GM18519 (cell line): ENCODE measurements around the gene ZNF785.
"Not testable (repeated sequence)": the region's sequence is repeated elsewhere in the genome, so short reads cannot be mapped to it uniquely, and the experiment has no call there.

Source experiments
- ATAC-seq: cut with Tn5 transposase; IDR thresholded peaks from one replicate; pipeline ENCODE4 v1.9.1; 2021; ENCODE audit warnings: mild to moderate bottlenecking, moderate library complexity; ENCODE audit not compliant: unreplicated experiment, low FRiP score

ZNF785 gene

GRCh38 chr16:30543067-30543466 is 42.4 kb downstream of the ZNF785 start:
- no peak for ATAC-seq

GRCh38 chr16:30541502-30542329 is 43.8 kb downstream of the ZNF785 start:
- ATAC-seq = no peak

- not testable (repeated sequence) for ATAC-seq
Measured at GRCh38 chr16:30540916-30541464, 44.5 kb downstream of the ZNF785 start.

GRCh38 chr16:30539986-30540526 is 45.4 kb downstream of the ZNF785 start:
- ATAC-seq = not testable (repeated sequence)

DNA sequence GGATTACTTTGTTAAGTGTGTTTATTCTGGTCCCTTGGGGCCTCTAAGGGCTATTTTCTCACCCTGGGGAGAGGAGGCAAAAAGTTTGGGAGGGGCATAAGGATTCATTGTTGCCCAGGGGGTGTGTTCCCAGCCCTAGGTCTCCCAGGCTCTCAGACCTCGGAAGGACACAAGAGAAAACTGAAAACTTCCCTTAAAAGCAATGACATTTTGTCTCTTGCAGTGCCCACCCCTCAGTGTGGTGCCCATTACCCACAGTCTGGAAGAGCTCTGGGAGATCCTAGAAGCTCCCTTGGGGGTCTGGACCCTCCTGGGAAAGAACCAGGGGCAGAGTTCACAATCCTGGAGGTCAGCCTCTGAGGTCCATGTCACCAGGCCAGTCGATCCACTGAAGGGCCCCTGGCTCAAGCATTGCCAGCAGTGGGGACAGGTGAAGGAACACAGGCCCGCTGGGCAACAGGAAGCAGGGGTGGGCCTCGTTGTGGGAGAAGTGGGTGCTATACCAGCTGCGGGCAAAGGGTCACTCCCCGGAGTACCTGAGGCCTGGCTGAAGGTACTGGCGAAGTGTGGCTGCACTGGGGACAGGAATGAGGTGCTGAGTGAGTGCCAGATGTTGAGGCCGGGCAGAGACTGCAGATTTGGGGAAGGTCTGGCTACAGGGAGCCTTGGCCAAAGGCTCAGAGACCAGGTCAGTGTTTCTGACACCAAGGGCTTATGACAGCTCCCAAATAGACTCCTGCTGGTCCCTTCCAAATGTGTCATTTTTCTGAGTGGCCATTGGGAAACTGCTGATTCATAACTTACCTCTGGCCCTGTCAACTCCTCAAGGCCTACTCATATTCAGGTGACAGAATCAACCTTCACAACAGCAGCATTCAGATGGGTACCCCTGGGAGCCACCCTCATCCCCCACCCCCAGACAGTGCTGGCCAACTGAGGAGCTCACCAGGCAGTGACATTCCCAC is 46.2 kb downstream of the ZNF785 start:
- ATAC-seq = no peak

GRCh38 chr16:30536391-30537024 is 49.0 kb downstream of the ZNF785 start:
- not testable (repeated sequence) for ATAC-seq

GRCh38 chr16:30535777-30536190 is 49.7 kb downstream of the ZNF785 start:
- no peak for ATAC-seq

DNA sequence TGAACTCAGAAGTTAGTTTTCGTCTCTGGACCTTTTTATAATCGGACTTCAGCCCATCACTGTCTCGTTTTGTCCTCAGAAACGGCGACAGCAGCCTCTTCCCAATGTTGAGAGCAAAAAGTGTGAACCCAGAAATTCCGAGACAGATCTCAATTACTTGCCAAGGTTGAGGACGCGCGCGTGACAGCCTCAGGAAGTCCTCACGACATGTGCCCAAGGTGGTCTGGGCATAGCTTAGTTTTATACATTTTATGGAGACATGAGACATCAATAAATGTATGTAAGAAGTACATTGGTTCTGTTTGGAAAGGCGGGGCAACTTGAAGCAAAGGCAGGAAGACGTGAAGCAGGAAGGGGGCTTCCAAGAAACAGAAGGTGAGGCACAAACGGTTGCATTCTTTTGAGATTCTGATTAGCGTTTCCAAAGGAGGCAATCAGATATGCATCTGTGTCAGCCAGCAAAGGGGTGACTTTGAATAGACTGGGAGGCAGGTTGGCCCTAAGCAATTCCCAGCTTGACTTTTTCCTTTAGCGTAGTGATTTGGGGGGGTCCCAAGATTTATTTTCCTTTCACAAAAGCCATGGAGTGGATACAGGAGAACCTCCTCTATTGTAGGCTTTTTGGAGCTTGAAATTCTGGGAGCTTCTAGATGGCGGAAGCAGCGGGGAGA is 50.3 kb downstream of the ZNF785 start:
- ATAC-seq = no peak

GRCh38 chr16:30534368-30535105 is 51.0 kb downstream of the ZNF785 start, which contains the start of gene ZNF747:
ZNF747 (minus strand) TSS chr16:30534858; CDS start chr16:30534679, 179 bp downstream.
- ATAC-seq = no peak

DNA sequence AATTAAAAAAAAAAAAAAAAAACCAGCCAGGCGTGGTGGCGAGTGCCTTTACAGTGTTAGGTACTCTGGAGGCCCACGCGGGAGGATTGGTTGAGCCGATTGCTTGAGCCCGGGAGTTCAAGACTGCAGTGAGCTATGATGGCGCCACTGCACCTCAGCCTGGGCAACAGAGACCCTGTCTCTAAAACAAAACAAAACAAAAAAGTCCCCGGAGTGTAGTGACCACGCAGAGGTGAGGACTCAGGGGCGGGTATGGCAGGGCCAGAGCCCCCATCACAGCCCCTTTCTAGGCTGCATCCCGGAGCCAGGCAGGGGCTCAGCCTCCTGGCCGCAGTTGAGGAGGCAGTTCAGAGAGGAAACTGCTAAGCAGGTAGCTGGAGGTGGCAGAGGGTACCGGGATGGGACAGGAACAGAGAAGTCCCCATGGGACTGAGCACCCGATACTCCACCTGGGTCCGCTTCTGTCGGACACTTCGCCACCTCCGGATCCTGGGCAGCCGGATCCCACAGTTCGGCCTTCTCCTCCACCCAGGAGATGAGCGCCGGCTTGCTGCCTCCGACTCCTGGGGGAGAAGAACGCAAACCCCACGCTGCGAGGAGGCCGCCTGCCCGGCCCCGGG is 51.6 kb downstream of the ZNF785 start:
- ATAC-seq = no peak

DNA sequence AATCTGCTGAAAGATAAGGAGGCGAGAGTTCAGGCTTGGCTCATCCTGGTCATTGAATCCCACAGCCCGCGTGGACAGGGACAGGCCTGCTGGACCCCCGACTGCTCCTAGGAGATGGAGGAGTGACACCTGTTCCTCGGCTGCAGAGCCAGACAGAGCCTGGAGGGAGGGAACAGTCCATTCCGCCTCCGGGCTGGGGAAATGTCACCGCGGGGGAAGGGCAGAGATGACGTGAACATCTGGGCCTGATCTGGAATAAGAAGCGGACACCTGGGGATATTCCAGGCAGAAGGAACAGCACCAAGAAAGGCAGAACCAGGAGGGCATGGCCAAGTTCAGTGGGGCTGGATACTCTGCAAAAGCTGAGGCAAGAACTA is 52.4 kb downstream of the ZNF785 start:
- no peak for ATAC-seq

DNA sequence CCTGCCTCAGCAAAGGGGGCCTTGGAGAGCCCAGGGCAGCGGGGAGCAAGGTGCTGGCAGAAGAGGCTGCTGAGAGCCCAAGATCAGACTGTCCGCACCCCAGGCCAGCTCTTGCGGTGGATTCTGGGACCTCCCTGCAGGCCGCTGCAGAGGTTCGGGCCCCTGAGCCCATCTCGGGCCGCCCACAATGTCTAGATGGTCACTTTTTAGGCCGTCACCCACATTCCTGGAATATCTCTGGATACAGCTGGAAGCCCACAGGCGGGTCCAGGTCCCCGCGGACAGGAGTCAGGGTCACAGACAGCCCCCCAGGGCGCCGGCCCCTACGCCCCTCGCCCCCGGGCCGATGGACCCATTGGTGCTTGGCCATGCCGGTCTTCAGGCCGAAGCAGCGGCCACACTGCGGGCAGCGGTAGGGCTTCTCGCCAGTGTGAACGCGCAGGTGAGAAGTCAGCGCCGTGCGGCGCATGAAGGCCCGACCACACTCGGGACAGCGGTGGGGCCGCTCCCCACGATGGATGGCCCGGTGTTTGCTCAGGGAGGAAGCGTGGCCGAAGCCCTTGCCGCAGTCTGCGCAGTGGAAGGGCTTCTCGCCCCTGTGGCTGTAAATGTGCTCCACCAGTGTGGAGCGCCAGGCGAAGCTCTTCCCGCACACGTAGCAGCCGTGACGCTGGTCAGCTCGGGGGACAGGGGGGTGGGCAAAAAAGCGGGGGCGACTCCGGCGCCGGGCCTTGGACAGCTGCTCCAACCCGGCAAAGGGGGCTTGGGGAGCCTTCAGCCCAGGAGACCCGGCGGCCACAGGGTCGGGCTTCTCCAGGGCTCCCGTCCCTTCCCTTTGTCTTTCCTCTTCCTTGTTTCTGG is 53.0 kb downstream of the ZNF785 start:
- ATAC-seq = no peak
